LHCN-M2 (cell line): ENCODE data around the gene EXOSC9. TPM values are rescaled to one million over a fixed set of nuclear protein-coding genes. Genes with fewer than 3 reads are reported as not detected.
A peak's percentile ranks its signal among the peaks of the same experiment; 100 is the strongest.

Experiments used
- DNase-seq: peaks from one replicate; pipeline ENCODE4 v3.0.0-alpha.2; 2012; ENCODE audit warnings: low read depth
- polyA plus RNA-seq: library from polyadenylated mRNA; unstranded; fragments of >200 nt; gene quantifications from one replicate; pipeline ENCODE4 v1.2.1, GENCODE V29; 2012; ENCODE audit warnings: missing spikeins
- total RNA-seq: library from RNA; depleted of rRNA; stranded (reverse); fragments of >200 nt; gene quantifications from 2 replicates; pipeline ENCODE4 v1.2.3, GENCODE V29; 2014; rRNA removed

EXOSC9 gene
- 87.1 and 103 TPM in 2 replicates for total RNA-seq
- 38.0 TPM for polyA plus RNA-seq

GRCh38 chr4:121800961-121801714 lies at the start of gene EXOSC9:
Gene EXOSC9 (plus strand): TSS chr4:121801323. CDS start chr4:121801425, 102 bp downstream.
- DNase-seq: peak; percentile 95

DNA sequence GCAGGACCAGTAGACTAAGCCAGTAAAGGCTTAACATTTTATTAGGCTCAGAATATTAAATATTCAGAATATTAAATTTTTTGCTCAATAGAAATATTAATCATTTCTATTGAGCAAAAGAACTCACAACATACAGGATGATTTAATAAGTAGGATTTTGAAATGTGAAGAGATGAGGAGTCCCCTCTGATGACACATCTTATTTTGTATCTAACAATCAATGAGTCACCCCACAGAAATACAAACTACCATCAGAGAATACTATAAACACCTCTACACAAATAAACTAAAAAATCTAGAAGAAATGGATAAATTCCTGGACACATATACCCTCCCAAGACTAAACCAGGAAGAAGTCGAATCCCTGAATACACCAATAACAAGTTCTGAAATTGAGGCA lies 49.0 kb upstream of the EXOSC9 start:
- DNase-seq: peak; percentile 59

- DNase-seq: peak; percentile 41
These were observed 42.1 kb upstream of the EXOSC9 start for GRCh38 chr4:121758925-121759568.

- no peak for DNase-seq
These were observed 40.9 kb upstream of the EXOSC9 start for GRCh38 chr4:121760205-121760604.

DNA sequence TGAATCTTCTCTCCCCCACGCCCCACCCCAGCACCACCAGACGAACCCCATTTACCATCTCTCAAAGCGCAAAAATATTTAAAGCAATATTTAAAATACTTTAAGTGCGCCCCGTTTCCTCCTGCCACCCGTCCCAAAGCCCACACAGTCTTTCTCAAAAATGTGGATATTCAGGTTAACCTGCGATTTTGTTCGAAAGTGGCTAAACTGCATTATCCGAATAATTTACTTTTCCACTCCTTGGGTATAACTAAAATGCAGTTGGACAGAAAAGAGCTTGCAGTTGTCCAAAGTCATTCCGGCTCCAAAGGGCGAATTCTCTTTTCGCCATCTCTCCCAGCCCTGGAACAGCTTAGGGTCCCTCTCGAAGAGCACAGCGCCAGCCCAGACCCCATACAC lies 36.8 kb upstream of the EXOSC9 start:
- no peak for DNase-seq

- DNase-seq: no peak
These were observed 36.3 kb upstream of the EXOSC9 start, which contains the start of gene SMIM43 for GRCh38 chr4:121764702-121765367. Gene SMIM43 (minus strand): TSS chr4:121765164. CDS start chr4:121765105, 59 bp downstream.

DNA sequence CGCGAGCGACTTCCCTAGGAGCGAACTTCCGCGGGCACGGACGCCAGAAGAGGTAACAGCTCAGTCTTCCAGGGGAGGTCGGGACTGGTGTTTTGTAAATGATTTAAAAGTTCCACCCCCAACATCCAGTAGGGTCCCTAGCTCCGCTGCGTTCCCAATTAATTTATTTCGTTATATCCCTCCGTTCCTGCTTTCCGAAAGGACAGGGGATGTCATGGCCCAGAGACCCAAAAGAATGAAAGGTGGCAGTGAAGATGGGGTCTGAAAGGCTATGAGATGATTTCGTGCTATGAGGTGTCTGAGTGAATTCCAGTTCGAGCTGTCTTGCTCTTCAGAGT lies 35.8 kb upstream of the EXOSC9 start:
- no peak for DNase-seq

DNA sequence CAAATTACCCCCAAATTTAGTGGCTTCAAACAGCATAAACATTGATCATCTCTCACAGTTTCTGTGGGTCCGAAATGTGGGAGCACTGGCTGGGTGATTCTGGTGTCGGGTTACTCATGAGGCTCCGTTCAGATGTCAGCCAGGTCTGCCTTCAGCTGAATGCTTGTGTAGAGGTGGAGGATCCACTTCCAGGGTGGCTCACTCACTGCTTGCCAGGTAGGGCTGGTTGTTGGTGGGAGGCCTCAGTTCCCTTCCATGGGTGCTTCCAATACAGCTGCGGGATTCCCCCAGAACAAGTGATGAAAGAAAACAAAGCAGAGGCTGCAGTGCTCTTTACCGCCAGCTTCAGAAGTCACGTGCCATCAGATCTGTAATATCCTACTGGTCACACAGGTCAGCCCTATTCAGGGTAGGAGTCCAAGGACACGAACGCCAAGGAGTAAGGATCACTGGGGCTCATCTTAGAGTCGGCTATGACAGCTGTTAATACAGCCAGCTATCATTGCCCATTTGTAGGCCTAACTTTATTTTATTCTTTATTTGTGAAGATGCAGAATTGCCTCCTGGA lies 35.1 kb upstream of the EXOSC9 start:
- no peak for DNase-seq

GRCh38 chr4:121767166-121767565 lies 34.0 kb upstream of the EXOSC9 start:
- no peak for DNase-seq

GRCh38 chr4:121769341-121769740 lies 31.8 kb upstream of the EXOSC9 start:
- no peak for DNase-seq

GRCh38 chr4:121771869-121772268 lies 29.3 kb upstream of the EXOSC9 start:
- no peak for DNase-seq

DNA sequence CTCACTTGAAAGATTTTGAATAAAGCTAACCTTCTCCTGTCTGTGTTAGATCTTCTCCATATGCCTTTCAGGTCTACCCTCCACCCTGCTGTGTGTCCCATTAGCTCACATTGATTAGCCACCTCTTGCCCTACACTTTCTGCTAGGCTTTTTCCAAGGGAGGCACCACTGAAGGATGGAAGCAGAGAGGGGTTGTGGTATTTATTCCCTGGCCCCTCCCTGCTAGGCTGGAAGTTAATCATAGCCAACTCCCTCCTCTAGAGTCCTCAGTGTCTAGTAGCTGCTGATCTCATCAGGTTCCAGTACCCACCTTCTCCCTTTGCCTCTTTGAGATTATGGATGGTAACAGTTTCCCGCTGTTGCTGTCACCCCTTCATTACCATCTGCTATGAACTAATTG lies 27.2 kb upstream of the EXOSC9 start:
- no peak for DNase-seq

GRCh38 chr4:121776610-121777401 lies 24.3 kb upstream of the EXOSC9 start:
- peak; percentile 72 for DNase-seq

DNA sequence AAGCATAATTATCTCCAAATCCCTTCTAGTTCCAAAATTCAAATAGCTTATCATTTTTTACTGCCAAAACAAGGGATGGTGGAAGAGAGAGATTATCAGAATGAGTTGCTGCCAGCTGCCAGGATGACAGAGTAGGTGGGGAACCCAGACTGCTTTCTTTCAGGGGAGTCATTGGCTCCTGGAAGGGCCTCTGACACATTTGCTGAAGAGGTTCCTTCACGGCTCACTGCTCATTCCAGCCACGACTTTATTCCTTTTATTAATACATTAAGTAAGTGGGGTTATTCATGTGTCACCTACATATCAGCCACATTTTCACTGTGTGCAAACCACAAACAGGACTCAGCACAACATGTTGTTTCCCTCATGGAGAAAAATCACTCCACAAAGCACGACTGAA lies 23.5 kb upstream of the EXOSC9 start:
- DNase-seq: peak; percentile 51

GRCh38 chr4:121778991-121779628 lies 22.0 kb upstream of the EXOSC9 start:
- peak; percentile 64 for DNase-seq

GRCh38 chr4:121783210-121783609 lies 17.9 kb upstream of the EXOSC9 start:
- DNase-seq: no peak

DNA sequence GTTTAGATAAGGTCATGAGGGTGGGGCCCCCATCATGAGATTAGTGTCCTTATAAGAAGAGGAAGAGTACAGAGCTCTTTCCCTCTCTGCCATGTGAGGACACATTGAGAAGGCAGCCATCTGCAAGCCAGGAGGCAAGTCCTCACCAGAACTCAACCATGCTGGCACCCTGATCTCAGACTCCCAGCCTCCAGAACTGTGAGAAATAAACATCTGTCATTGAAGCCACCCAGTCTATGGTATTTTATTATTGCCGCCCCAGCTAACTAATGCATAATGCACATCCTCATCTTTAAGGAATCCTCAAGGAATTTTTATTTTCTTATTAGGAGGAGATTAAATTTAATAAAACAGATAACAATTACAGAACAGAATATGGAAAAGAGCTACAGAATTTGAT lies 16.7 kb upstream of the EXOSC9 start:
- no peak for DNase-seq

- peak; percentile 98 for DNase-seq
These were observed 16.1 kb upstream of the EXOSC9 start for GRCh38 chr4:121784975-121785374.

- peak; percentile 92 for DNase-seq
These were observed 15.6 kb upstream of the EXOSC9 start for GRCh38 chr4:121785479-121785878.

GRCh38 chr4:121786221-121786620 lies 14.9 kb upstream of the EXOSC9 start:
- no peak for DNase-seq

DNA sequence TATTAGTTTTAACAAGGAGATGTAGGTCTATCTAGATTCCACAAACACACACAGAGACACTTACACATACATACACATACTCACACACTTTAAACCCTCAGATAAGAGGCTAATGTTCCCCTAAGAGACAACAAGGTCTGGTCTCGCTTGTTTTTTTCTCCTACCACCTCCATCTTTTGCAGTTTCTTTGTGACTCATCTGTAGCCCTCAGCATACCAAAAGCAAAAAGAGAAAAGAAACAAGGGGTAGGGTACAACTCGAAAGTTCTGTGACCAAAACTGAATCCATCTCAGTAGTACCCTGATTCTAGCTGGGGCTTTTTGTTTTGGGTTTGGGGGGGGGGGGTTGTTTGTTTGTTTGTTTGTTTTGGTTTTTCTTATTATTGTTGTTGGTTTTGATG lies 12.2 kb upstream of the EXOSC9 start:
- DNase-seq: no peak
